Measurements from ENCODE around the gene CST7.
"Not testable (repeated sequence)": the region's sequence is repeated elsewhere in the genome, so short reads cannot be mapped to it uniquely, and the experiment has no call there.

CST7 gene

GRCh38 chr20:24948939-24949679 lies at the start of gene CST7:
Gene CST7 (plus strand): TSS chr20:24949269. CDS start chr20:24949506, 237 bp downstream.
- no peak for DNase-seq

- DNase-seq: no peak
Observed at GRCh38 chr20:24906806-24907205, 42.3 kb upstream of the CST7 start.

GRCh38 chr20:24908642-24909041 lies 40.4 kb upstream of the CST7 start:
- no peak for DNase-seq

- no peak for DNase-seq
Observed at GRCh38 chr20:24909086-24909780, 39.8 kb upstream of the CST7 start.

GRCh38 chr20:24909861-24910260 lies 39.2 kb upstream of the CST7 start:
- no peak for DNase-seq

GRCh38 chr20:24910461-24910860 lies 38.6 kb upstream of the CST7 start:
- DNase-seq: no peak

DNA sequence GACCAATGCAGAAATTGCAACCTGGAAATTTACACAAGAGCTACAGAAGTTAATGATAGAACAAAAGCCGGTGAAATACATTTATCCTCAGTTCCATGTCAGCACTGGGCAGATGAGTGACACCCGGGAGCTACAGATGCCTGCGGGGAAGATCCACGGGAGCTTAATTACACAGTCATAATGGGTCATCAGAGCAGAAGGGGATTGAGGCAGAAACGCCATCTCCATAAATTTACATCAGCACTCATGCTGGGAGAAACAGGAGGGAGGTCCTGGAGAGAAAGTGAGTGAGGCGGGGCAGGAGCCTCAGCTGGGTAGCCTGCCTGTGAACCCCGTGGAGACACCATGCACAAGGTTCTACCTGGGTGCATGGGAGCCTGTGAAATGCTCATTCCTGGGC lies 37.6 kb upstream of the CST7 start:
- DNase-seq: no peak

DNA sequence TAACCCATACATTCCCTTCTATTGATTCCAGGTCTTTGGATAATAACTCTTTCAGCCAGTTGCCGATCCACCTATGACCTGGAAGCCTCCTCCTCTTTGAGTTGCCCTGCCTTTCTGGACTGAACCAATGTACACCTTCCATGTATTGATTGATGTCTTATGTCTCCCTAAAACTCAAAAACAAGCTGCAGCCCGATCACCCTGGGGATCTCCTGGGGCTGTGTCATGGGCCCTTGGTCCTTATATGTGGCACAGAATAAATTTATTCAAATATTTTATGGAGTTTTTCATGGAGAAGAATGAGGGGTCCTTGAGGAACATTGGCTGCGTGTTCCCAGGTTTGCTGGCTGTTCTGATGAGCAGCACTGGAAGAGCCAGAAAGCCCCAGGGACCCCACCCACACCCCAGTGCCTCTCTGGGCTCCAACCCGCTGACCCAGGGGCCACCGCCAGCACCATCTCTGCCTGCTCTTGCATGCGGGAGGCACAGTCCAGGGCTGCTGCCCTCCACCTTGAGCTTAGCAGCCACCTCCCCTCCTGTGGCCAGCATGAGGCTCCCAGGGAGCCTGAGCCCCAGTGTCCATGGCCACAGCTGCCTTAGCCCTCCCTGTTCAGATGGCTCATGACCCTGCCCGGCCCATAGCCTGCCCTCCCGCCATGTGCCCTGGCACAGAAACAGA lies 36.5 kb upstream of the CST7 start:
- DNase-seq: no peak

DNA sequence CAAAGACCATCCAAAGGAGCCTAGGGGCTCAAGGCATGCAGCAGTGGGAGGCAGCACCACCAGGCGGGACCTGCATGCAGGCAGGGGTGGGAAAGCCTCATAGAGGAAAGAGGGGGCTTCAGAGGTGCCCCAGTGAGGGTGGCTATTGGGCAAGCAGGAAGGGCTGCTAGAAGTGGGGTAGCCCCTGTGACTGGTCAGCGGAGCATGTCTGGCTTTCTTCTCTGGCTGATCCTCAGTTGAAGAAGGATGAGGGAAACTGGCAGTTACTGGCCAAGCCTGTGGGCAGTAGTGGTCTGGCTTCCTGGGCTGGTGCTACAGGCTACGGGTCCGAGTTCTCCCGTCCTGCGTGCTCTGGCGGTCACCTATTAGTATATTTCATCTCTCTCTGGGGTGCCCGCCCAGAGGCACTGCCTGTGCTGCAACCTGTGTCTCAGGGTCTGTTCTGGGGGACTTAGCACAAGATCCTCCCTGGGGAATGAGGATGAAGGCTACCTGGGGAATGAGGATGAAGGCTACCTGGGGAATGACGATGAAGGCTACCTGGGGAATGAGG lies 35.9 kb upstream of the CST7 start:
- DNase-seq: no peak

GRCh38 chr20:24914388-24915241 lies 34.5 kb upstream of the CST7 start:
- DNase-seq: no peak

GRCh38 chr20:24915440-24915839 lies 33.6 kb upstream of the CST7 start:
- DNase-seq: no peak

DNA sequence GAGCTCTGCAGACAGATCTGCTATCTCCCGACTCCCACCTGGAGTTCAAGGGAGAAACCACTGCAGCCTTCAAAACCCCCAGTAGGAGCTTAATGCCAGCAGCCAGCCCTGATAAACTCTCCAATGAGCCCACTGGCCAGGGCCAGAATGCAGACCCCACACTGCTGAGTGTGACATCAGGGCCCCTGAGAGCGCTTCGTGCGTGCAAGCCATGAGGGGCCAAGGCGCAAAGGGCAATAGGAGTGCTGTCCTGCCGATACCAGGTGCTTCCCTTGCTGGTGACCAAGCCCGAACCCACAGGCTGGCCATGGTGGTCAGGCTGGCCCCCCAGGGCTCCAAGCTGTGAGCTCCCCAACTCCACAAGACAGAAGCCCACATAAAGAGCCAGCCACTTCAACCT lies 33.2 kb upstream of the CST7 start:
- DNase-seq: no peak

DNA sequence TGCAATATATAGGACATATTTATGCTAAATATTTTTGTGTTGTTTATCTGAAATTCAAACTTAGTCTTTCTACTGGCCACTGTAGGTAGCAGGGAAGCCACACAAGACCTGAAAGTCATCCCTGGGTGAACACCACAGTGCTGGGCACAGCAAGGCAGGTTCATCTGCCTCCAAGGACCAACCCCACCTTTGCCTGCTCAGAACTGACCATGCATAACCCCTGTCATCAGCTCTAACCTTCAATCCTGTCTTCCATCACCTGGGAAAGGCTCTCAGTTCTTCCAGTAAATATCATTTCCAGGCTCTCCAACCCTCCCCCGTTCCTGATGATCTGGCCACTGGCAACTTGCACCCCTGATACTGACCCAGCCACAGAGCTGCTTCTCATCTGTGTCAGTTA lies 32.7 kb upstream of the CST7 start:
- no peak for DNase-seq

DNA sequence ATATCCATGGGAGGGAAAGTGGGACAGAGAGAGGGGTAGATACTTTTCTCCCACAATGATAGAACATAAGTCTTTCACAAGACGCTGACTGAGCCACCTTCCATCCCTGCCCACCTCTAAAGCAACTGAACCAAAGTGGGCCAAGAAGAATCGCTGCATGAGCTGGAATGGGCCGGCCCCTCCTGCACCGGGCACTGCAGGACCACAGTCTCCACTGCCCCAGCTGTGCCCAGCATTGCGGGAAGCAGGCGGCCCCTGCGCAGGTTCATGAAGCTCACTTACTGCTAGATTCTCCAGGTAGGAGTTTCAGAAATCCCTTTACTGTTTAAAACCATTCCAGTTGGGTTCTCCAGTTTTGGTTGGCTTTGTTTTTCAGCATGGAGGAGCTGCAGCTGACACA lies 32.0 kb upstream of the CST7 start:
- DNase-seq: no peak

- peak; percentile 56 for DNase-seq
Observed at GRCh38 chr20:24917797-24918578, 31.1 kb upstream of the CST7 start.

DNA sequence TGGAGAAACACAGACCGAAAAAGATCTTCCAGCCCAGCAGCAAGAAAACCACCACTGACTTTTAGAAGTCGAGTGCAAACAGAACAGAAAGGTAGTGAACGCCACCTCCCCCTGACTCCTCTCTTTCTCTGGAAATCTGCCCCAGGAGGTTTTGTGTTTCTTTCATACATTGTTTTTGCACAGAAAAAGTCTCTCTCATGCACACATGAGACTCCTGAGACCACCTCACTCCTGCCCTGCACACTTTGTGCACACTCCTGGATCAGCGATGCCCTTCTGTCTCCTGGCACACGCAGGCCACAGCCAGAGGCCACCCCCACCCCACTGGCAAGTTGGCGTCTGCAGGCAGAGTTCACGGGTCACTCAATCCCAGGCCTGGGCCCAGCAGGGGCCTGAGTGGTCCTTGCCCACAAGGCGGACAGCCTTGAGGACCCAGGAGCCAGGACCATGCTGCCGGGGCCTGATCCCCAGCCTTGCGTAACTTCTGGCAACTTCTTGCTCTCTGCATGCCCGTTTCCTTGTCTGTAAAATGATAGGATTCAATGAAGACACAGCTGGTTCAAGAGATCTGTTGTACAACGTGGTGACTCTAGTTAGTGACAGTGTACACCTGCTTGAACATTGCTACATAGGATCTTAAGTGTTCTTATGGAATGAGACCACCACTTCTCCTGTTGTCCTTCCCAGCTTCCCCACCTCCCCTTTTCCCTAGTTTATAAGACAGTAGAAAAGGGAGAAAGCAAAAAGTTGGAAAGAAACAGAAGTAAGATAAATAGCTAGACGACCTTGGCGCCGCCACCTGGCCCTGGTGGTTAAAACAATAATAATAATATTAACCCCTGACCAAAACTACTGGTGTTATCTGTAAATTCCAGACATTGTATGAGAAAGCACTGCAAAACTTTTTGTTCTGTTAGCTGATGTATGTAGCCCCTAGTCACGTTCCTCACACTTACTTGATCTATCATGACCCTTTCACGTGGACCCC lies 30.2 kb upstream of the CST7 start:
- DNase-seq: no peak

GRCh38 chr20:24919665-24920064 lies 29.4 kb upstream of the CST7 start:
- not testable (repeated sequence) for DNase-seq

DNA sequence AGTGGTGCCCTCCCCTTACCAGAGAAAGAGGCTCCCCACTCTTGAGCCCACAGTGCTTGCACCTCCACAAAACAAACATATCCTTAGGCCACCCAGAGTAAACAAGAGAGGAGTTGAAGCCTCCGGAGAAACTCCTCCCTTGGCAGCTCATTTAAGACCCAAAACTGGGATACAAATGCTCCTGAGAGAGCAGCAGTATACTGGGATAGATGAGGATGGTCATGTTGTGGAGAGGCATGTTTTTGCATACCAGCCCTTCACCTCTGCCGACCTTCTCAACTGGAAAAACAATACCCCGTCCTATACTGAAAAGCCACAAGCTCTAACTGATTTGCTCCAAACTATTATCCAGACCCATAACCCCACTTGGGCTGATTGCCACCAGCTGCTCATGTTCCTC lies 28.4 kb upstream of the CST7 start:
- DNase-seq: not testable (repeated sequence)

DNA sequence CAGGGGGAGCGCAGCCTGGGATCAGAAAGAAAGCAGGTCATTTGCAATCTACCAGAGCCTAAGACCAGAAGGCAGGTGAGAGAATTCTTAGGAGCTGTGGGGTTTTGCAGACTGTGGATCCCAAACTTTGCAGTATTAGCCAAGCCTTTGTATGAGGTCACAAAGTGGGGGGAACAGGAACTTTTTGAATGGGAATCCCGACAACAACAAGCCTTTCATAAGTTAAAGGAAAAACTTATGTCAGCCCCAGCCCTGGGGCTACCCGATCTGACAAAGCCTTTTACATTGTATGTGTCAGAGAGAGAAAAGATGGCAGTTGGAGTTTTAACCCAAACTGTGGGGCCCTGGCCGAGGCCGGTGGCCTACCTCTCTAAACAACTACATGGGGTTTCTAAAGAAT lies 19.8 kb upstream of the CST7 start:
- DNase-seq: not testable (repeated sequence)

DNA sequence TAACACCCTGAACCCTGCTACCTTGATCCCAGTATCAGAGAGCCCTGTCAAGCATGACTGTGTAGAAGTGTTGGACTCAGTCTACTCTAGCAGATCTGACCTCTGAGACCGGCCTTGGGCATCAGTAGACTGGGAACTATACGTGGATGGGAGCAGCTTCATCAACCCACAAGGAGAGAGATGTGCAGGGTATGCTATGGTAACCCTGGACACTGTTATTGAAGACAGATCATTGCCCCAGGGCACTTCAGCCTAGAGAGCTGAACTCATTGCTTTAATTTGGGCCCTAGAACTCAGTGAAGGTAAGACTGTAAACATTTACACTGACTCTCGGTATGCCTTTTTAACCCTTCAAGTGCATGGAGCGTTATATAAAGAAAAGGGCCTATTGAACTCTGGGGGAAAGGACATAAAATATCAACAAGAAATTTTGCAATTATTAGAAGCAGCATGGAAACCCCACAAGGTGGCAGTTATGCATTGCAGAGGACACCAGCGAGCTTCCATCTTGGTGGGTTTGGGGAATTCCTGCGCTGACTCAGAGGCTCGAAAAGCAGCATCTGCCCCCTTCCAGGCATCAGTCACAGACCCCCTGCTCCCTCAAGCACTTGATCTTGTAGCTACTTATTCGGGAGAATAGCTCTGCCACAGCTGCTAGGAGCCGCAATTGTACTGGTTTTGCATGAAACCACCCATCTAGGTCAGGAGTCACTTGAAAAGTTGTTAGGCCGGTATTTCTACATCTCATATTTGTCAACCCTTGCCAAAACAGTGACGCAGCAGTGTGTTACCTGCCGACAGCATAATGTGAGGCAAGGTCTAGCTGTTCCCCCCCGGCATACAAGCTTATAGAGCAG lies 19.0 kb upstream of the CST7 start:
- not testable (repeated sequence) for DNase-seq
